SJSA1 (cell line): ENCODE results near the gene GHRHR. TPM values are rescaled to one million over a fixed set of nuclear protein-coding genes. Genes with fewer than 3 reads are reported as not detected.

Experiments used
- DNase-seq, 2 experiments: peaks; one replicate each; pipeline ENCODE4 v3.0.0-alpha.2; 2015 to 2020; ENCODE audit warnings: low spot score in 2 of 2, low read depth in 1 of 2
- H3K27ac ChIP-seq: fragments of 250-450 bp; sonication (Bioruptor Pico); 2 replicates; pipeline ENCODE4 v1.5.1; 2020; ENCODE audit warnings: mild to moderate bottlenecking, moderate library complexity
- H3K27me3 ChIP-seq: fragments of 250-450 bp; sonication (Bioruptor Pico); replicated peaks from 2 replicates; pipeline ENCODE4 v1.5.1; 2020; ENCODE audit warnings: mild to moderate bottlenecking, moderate library complexity
- H3K36me3 ChIP-seq: fragments of 250-450 bp; sonication (Bioruptor Pico); 2 replicates; pipeline ENCODE4 v1.5.1; 2020; ENCODE audit warnings: mild to moderate bottlenecking
- H3K4me1 ChIP-seq: fragments of 250-450 bp; sonication (Bioruptor Pico); replicated peaks from 2 replicates; pipeline ENCODE4 v1.6.1; 2021; ENCODE audit warnings: mild to moderate bottlenecking
- H3K4me3 ChIP-seq: fragments of 250-450 bp; sonication (Bioruptor Pico); 2 replicates; pipeline ENCODE4 v1.5.1; 2020; ENCODE audit warnings: mild to moderate bottlenecking
- H3K9me3 ChIP-seq: fragments of 250-450 bp; sonication (Bioruptor Pico); replicated peaks from 2 replicates; pipeline ENCODE4 v1.5.1; 2020; ENCODE audit warnings: mild to moderate bottlenecking
- total RNA-seq: library from RNA; depleted of rRNA; stranded (reverse); fragments of >200 nt; shearing (Covaris generic); gene quantifications from 2 replicates; pipeline ENCODE4 v1.2.3, GENCODE V29; 2014; rRNA removed

GHRHR gene
- total RNA-seq: not detected in 2 replicates

DNA sequence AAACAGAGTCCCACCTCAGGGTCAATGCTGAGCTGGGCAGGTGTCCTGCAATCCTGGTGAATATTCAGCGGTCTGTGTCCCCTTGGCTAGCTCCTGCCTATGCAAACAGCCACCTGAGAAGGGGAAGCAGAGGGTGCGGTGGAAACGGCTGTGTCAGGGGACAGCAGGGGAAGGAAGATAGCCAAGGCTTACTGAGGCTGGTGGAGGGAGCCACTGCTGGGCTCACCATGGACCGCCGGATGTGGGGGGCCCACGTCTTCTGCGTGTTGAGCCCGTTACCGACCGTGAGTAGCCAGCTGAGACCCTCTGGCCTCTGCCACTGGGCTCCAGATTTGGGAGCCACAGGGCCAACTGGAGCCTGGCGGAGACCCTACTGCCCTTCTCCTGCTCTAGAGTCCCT is at the start of gene GHRHR:
GHRHR (plus strand) TSS at position 112 of the 400 bp plus-strand sequence; CDS start at position 228, 116 bp downstream.
- Histone ChIP-seq H3K36me3 (no peaks in the 10 kb centered on the region), H3K4me3 (no peak within 1 kb of the TSS), H3K9me3 (no peaks in the 10 kb centered on the region), H3K27ac (no peak within 1 kb of the TSS), H3K27me3 (peaks cover 8% of the 10 kb centered on the region; the same call in 1 of the 2 replicates), H3K4me1 (no peaks in the 10 kb centered on the region)
- DNase-seq: no peak

DNA sequence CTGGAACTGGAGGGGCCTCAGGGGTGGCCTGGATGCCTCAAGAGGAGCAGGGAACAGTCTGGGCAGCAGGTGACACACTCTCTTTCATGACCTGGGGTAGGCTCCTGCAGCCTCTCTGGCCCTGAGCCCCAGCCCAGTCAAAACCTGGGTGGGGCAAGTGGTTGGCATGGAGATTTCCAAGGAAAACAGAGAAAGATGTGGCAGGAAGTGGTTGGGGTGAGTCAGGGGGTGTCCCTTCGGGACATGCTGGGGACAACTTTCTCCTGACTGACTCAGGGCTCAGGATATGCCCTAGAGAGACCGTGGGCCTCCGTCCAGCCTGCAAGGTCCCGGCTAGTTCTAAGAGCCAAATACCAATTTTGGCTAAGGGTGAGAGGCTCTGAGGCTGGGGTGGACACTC is 49.2 kb upstream of the GHRHR start:
- DNase-seq: peak; percentile 43 to 62
- H3K27ac ChIP-seq: peak overlapping the region; percentile 33; the same call in 1 of the 2 replicates
- peaks cover 14% of the 10 kb centered on the region for H3K4me1 ChIP-seq
- no peaks in the 10 kb centered on the region for H3K27me3 ChIP-seq
- H3K9me3 ChIP-seq: no peaks in the 10 kb centered on the region
- H3K36me3 ChIP-seq: no peaks in the 10 kb centered on the region
- no peak overlapping the region for H3K4me3 ChIP-seq

DNA sequence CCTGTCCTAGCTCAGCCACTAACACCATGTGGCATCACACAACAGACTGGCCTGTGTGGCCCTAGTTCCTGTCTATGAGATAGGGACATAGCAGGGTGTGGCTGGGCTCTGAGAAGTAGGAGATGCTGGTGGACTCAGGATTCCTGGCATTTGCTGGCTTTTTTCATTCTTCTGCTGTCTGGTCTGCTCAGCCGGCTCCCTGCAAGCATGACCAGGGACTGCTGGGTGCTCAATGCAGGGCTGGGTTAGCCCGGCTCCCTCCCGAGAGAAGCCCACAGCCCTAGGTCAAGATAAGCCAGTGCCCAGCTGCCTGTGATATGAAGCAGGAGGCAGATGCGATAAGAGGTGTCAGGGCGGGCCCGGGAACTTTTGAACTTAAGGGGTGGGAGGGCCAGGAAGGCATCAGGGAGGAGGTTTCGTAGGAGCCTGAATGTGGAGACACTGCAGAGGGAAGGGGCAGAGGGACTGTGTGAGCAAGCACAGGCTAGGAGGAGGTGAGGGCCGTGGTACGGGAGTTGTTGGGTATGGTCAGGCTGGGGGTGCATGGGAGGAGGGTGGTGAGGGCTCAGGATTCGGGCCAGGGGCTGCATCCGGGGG is 48.6 kb upstream of the GHRHR start:
- DNase-seq: no peak
- Histone ChIP-seq H3K4me3 (no peak overlapping the region), H3K4me1 (peaks cover 14% of the 10 kb centered on the region), H3K9me3 (no peaks in the 10 kb centered on the region), H3K27me3 (no peaks in the 10 kb centered on the region), H3K27ac (peak overlapping the region; percentile 33; the same call in 1 of the 2 replicates), H3K36me3 (no peaks in the 10 kb centered on the region)

DNA sequence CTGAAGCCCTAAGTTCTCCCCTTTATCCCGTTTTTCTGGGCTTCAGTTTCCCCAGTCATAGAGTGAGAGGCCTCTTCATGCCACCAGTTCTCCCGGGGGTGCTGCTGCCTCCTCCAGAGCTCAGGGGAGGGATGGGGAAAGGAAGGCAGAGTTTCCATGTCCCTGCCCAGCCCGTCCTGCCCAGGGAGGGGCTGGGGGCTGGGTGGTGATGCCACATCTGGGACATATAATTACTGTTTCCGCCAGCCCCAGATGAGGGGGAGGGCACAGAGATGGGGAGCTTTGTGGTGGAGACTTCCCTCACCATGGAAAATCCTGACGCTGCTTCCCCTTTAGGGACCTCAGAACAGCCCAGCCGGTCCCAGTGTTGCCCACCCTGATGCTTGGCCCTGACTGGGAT is 48.0 kb upstream of the GHRHR start:
- H3K4me1 ChIP-seq: peaks cover 18% of the 10 kb centered on the region
- H3K27me3 ChIP-seq: no peaks in the 10 kb centered on the region
- no peaks in the 10 kb centered on the region for H3K36me3 ChIP-seq
- no peaks in the 10 kb centered on the region for H3K9me3 ChIP-seq
- DNase-seq: no peak
- no peak overlapping the region for H3K27ac ChIP-seq
- no peak overlapping the region for H3K4me3 ChIP-seq

DNA sequence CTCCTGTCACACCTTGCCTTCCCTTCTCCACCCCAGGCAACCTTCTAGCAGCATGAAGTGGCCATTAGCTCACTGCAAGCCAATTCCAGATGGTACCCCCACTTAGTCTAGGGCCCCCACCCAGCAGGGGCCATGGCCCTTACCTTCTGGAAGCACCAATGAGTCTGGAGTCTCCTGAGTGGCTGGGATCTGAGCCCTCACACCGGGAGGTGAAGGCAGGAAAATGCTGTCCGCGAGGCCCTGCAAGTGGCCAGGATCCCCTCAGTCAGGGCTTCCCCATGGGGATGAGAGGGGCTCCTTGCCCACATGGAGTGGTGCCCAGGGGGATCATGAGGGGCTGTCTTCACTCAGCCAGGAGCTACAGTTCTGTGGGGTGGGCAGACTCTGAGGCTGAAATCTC is 47.5 kb upstream of the GHRHR start:
- Histone ChIP-seq H3K9me3 (no peaks in the 10 kb centered on the region), H3K27me3 (no peaks in the 10 kb centered on the region), H3K36me3 (no peaks in the 10 kb centered on the region), H3K4me1 (peaks cover 23% of the 10 kb centered on the region), H3K27ac (no peak overlapping the region), H3K4me3 (no peak overlapping the region)
- no peak for DNase-seq

DNA sequence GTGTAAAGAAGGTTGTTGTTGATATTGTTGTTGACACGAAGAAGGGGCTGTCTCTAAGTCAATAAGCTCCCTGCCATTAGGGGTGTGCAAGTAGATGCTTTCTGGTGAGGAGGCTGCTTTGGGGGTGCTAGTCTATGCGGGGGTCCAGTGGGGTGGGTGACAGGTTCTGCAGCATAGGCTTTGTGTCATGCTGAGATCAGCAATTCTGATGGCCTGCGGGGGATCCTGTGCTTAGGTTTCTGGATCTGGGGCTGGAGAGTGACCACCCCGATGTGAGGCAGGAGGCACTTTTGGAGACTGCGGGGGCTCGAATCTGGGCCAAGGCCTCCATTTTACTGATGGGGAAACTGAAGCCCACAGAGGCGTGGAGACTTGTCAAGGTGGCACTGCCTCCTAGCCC is 47.0 kb upstream of the GHRHR start:
- H3K4me1 ChIP-seq: peaks cover 28% of the 10 kb centered on the region
- no peaks in the 10 kb centered on the region for H3K27me3 ChIP-seq
- no peak for DNase-seq
- no peaks in the 10 kb centered on the region for H3K36me3 ChIP-seq
- no peak overlapping the region for H3K27ac ChIP-seq
- H3K9me3 ChIP-seq: no peaks in the 10 kb centered on the region
- H3K4me3 ChIP-seq: no peak overlapping the region

DNA sequence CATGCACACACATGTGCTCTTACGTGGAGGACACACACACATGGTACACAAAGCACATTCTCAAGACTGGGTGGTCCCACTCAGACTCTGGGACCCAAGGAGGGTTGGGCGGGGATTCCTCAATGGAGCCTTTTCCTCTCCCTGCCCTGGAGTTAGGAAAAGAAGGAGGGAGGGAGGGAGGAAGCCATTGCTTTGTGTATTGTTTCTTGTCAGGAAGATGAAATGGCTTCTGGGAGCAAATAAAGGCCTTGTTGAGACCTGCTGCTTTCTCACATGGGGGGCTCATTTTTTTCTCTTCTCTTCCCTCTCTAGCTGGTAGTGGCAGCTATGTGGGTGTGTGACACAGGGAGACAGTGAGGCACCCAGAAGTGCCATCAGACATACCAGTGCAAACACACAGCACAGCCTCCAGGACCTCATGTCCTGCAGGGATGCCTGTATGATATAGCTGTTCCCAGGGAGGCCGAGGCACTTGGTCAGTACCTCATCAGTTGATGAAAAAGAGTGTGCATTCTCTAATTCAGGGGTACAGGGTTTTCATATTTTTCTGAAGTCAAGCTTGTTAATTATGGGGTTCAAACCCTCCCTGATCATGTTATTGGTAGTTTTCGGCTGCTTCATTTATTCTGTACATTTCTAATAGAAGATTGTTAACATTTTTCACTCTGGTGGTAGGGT is 46.4 kb upstream of the GHRHR start:
- Histone ChIP-seq H3K9me3 (no peaks in the 10 kb centered on the region), H3K27ac (no peak overlapping the region), H3K4me1 (peaks cover 28% of the 10 kb centered on the region), H3K4me3 (no peak overlapping the region), H3K36me3 (no peaks in the 10 kb centered on the region), H3K27me3 (no peaks in the 10 kb centered on the region)
- no peak for DNase-seq

DNA sequence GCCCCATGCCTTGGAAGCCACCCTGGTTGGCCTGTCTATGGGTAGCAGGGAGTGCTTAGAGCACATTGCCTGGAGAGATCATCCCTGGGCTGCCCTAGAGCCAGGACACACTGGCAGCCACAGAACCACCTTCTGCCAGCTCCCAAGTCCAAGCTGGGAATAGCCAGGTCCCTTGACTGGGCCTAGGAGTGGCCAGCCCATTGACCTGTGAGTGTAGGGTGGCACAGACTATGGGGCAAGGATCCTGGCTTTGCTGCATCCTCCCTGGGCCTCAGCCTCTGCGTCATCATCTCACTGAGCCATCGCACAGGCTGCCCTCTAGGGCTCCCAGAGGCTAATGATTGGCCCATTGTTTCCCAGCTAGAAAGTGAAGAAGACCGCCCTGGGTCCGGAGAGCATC is 45.1 kb upstream of the GHRHR start:
- Histone ChIP-seq H3K4me3 (no peak overlapping the region), H3K4me1 (peaks cover 28% of the 10 kb centered on the region), H3K27ac (no peak overlapping the region), H3K9me3 (no peaks in the 10 kb centered on the region), H3K27me3 (no peaks in the 10 kb centered on the region), H3K36me3 (no peaks in the 10 kb centered on the region)
- no peak for DNase-seq

DNA sequence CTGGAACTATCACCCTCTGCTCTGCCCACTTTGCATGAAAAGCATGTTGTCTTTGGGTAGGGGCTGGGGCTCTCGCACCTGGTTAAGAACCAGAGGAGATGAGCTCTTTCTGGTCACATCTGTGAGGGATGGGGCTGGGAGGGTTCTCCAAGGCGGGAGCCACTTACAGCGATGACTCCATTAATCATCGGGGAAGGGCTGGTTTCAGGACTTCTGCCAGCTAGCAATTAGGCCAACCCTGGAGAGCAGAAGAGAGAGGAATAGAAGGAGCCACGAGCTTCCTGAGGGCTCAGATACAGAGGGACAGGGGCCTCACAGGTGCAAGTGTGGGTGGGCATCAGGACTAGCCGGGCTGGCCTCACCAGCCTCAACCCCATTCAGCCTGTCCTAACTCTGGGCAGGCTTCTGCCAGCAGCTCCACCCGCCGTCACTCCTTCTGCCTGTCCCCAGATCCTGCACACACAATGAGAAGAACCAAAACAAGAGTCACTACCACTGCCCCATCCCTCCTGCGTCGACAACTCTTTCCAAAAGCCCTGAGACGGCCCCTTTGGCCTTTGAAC is 43.7 kb upstream of the GHRHR start:
- DNase-seq: no peak
- H3K27me3 ChIP-seq: no peaks in the 10 kb centered on the region
- peaks cover 17% of the 10 kb centered on the region for H3K4me1 ChIP-seq
- H3K36me3 ChIP-seq: no peaks in the 10 kb centered on the region
- no peak overlapping the region for H3K4me3 ChIP-seq
- no peaks in the 10 kb centered on the region for H3K9me3 ChIP-seq
- H3K27ac ChIP-seq: no peak overlapping the region

DNA sequence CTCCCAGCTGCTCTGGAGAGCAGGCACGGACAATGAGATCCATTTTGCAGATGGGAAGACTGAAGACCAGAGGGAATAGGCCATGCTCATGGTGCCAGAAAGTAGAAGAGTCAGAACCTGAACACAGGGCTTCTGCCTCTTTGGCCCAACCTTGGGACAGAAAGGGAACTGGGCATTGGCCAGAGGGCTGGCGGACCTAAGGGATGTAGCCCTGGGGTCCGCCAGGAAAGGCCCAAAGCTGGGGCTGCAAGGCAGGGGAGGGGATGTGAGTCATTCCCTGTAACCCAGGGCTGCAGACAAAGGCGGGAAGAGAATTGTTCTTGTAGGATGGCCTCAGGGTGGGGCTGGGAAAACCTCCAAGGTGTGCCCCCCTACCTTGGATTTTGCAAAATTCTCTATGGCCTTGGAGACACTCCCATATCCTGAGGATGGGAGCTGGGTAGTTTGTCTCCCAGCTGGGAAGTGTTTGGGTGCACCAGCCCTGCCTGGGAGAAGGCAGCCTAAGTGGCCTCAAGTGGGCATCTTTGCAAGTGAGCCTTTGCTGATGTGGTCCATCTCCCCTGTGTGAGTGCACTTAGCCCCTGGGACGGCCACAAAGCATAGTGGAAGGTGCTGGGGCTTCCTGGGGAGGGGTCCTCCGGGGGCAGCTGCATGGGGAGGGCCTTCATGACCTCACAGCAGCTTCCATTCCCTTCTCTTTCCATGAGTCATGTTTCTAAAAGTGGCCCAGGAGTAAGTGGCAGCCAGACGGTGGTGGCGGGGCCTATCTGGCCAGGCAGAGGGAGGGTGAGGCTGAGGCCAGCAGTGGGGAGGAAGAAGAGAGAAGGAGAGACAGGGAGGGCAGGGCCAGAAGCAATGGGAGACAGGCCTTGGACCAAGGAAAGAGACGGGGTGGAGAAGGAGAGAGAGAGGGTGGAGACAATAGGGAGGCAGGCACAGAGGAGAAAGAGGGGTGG is 42.9 kb upstream of the GHRHR start:
- H3K27ac ChIP-seq: no peak overlapping the region

DNA sequence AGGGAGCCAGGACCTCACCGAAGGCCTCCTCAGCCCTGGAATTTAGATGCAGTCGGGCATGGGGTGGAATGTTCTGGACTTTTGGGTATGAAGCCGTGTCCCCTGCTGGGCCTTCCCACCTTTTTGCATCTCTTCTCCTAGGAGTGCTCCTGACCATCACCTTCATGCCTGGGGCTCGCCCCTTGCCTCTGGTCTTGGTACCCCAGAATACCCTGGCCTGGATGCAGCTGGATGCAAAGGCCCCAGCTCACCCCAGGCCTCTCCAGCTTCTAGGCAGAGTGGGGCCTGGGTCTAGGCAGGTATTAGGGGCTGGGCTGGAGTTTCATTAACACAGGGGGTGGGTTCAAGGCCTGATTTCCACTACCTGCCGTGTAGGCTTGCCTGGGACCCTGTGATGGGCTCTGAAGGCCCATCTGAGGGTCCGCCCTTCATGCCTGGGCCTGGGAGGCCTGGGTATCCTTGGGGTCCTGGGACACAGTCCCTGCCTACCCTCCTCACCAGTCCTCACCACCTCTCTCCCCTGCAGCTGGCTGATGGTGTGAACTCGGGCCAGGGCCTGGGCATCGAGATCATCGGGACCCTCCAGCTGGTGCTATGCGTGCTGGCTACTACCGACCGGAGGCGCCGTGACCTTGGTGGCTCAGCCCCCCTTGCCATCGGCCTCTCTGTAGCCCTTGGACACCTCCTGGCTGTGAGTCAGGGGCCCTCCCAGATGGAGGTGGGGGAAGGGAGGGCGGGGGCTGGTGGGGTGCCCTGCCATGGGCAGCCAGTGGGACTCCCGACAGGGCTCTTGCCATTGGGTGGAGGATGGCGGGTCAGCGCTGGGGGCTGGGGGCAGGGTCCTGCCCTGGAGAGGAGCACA is 42.0 kb upstream of the GHRHR start:
- Histone ChIP-seq H3K27ac (no peak overlapping the region), H3K36me3 (no peaks in the 10 kb centered on the region), H3K9me3 (no peaks in the 10 kb centered on the region), H3K4me1 (peaks cover 14% of the 10 kb centered on the region), H3K4me3 (no peak overlapping the region), H3K27me3 (no peaks in the 10 kb centered on the region)
- DNase-seq: peak in 1 of 2 experiments; percentile 37

More for the DNA sequence above, 42.9 kb upstream of the GHRHR start:
- DNase-seq: peak; percentile 33 to 48
- peaks cover 14% of the 10 kb centered on the region for H3K4me1 ChIP-seq
- H3K9me3 ChIP-seq: no peaks in the 10 kb centered on the region
- no peaks in the 10 kb centered on the region for H3K36me3 ChIP-seq
- H3K4me3 ChIP-seq: no peak overlapping the region
- no peaks in the 10 kb centered on the region for H3K27me3 ChIP-seq

DNA sequence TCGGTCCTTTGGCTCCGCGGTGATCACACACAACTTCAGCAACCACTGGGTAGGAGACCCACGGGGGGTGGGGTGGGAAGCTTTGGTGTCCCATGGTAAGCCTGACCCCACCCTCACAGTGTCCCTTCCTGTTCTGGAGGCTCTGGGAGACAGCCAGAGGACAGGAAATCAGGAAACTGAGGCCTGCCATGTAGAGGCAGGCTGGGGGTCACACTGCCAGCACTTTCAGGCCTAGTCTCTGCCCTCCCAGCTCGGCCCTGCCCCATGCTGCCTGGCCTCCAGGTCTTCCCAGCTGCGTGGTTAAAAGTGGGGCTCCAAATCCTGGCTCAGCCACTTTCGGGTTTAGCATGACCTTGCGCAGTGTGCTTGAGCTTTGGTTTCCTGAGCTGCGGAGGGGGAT is 41.2 kb upstream of the GHRHR start:
- Histone ChIP-seq H3K4me1 (peaks cover 14% of the 10 kb centered on the region), H3K36me3 (no peaks in the 10 kb centered on the region), H3K4me3 (no peak overlapping the region), H3K9me3 (no peaks in the 10 kb centered on the region), H3K27ac (no peak overlapping the region), H3K27me3 (no peaks in the 10 kb centered on the region)
- DNase-seq: peak in 1 of 2 experiments; percentile 30
